Inflammatory macrophage treated with lipopolysaccharide for 4 hours (primary cell): ENCODE measurements around the gene IL21R.
A peak's percentile ranks its signal among the peaks of the same experiment; 100 is the strongest.

ENCODE experiments used
- DNase-seq: peaks from one replicate; pipeline ENCODE4 v3.0.0-alpha.2; 2020

The IL21R gene

DNA sequence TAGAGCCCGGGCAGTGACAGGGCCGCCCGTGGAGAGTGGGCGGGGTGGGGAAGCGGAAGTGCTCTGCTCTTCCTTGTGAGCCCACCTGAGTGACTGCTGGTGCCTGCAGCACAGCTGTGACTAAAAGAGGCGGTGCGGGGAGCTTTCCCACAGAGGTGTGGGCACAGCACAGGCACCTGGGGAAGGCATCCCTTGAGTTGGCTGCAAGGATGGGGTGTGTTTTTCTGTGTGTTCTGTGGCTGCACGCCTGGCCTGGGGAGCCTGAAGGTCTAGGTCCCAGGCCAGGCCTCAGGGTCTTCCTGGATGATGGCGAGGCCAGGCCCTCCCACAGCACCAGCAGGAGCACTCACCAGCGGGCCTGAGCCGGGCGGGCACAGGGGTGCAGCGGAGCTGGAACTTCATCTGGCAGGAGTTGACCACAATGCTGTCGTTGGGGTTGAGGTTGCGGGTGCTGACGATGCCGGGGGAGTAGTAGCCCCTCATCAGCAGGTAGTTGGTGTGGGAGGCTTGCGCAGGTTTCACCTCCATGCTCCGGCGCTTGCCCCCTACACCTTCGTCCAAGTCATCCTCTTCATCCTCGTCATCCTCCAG, 67.1 kb downstream of the IL21R start:
- no peak for DNase-seq

DNA sequence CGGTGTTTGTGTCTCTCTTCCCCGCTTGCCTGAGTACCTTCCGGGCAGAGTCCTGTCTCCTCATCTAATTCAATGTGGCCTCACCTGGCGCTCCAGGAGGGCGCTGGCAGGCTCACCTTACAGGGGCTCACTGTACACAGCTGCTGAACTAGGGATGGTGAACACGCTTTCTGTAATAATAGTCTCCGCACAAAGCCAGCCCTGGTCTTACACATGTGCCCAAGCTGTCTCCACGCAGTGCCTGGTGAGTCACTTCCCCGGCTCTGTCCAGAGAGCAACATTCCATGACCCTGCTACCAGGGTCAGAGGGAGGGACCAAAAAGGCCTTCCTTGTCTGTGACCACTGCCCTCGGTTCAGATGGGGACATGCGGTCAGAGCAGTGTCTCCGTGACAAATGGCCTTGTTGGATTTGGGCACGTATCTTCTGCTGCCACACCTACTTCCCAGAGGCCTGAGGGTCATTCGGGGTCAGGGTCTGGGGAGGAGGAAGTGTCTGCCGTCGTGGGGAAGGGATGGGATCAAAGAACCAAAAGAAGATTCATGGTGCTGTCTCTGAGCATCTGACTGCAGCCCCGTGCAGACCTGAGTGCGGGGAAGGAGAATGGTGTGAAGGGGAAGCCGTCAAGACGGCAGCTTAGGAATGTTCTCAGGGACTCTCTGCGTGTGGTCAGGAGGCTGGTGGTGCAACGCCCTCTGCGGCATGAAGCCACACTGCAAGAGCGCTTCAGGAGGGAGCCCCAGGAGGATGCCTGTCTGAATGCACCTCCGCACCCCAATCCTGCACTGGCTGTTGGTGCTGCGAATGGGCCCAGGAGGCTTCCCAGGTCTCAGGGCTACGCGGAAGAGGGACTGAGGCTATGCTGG, 68.8 kb downstream of the IL21R start:
- peak; percentile 51 for DNase-seq

DNA sequence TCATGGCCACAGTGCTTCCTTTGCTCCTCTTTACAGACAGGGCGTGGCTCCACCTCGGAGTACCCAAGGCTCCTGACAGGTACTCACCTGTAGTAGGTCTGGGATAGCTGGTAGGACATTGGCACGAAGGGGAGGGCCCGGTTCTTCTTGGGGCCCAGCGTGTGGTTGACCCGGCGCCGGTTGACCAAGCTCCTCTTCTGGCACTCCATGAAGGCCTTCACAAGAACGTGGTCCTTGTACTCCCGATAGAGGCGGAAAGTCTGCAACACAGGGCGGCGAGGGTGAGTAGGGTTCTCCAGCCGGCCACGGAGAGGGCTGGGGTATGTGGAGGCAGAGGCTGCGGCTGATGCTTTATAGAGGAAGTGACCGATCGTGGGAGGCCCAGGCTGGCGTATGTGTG, 69.7 kb downstream of the IL21R start:
- DNase-seq, result peak; percentile 3

DNA sequence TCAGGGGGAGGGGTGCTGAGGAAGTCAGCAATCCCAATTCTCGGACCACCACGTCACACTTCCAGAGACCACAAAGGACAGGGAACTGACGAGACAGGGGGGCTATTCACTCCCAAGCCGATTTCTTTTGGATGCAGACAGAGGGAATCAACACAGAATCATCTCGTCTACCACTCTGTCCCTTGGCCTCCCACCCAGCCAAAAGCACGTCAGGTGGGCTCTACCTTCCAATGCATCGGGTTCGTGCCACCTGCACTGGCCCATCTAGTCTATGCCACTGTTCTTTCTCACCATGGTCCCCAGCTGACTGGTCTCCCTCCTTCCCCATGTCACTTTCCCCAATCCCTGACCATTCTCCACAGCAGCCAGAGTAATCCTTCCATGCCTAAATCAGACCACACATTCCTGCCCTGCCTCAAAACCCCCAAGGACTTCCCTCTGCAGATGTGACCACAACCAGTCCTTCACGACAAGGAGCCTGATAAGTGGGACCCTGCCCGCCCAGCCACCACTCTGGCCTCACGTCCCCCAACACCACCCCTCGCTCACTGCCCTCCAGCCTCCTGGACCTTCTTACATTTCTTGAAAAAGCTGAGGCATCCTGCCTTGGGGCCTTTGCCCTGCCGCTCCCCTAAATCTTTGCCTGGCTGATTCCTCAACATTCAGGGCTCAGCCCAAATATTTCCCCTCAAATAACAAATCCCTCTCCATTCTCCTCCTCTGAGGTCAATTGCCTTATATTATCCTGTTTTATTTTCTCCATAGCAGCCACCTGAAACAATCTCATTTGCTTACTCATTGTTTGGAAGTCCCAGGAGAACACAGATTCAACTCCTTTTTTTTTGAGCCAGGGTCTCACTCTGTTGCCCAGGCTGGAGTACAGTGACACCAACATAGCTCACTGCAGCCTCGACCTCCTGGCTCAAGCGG, 70.4 kb downstream of the IL21R start:
- no peak for DNase-seq

DNA sequence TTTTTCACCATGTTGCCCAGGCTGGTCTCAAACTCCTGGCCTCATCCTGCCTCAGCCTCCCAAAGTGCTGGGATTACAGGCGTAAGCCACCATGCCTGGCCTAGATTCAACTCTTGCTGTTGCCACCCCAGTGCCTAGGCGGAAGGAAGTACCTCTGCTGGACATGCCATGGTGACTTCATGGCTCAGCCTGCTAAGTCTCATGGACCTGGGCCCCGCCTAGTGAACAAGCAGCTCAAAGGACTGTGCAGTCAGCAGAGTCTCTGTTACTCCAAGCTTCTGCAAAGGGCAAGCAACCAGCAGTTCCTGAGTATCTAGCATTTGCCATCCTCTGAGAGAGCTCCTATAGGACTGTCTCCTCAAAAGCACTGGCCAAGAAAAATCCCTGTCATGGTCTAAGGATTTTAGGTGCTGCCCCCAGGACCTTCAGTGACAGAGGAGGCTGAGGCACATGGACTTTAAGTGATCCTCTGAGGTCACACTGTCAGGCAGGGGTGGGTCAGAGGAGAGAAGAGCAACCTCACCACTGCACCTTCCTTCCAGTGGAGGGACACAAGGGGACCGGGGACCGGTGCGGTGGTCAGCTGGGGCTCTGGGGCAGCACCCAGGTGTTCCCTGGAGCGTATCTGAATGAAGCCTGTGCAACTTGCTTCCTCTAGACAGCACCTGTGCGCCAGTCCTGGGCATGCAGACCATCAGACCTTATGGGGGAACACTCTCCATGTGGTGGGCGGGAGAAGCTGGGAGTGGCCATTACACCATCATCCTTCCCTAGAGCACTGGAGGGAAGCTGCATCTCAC, 71.3 kb downstream of the IL21R start:
- no peak for DNase-seq

DNA sequence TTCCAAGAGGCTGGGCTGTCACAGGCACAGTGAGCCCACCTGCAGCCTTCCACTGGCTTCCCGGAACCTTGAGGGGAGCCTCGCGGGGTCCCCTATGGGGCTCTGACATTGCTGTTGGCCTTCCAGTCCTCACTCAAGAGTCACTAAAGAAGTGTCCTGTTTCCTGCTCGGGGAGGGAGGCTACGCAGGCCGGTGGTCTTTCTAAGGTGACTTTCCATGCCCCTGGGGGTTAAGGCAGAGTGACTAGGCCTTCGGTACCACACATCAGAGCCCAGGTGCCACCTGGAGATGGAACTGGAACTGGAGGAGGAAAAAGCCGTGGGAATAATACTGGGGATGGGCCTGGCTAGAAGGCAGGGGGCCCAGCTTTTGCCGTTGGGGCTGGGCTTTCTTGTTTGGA, 72.1 kb downstream of the IL21R start:
- no peak for DNase-seq

DNA sequence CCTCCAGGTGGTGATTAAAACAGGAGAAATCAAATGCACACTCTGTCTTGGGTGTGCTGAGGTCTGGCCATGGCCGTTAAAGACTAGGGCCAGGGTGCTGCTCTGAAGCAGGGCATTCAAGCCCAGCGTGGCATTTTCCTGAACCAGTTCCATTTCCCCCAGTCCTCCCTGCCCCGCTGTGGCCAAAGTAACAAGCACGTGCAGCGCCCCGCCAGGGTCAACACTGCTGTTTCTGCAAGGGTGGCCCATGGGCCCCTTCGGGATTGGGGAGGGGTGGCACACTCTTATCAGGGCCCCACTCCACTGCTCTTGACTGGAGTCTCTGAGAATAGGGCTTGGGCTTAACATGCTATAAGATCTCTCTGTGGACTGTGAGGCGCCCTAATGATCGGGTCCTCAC, 72.9 kb downstream of the IL21R start:
- DNase-seq, result no peak

DNA sequence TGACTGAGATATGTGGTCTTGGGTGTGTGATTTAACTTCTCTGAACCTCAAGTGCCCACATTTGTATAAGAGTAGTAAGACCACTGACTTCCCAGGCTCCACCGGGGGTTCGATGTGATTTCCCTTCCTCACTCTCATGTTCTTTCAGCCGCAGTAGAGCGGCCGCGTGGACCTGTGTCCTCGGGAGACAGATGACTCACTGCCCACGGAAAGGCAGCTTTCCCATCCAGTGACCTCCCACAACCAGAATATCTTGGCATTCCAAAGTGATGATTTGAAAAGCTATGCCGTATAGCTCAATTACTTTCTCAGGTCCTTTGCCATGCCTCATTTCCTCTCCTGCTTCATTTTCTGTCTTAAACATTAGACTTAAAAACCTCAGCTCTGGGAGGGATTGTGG, 73.6 kb downstream of the IL21R start:
- DNase-seq, result no peak

DNA sequence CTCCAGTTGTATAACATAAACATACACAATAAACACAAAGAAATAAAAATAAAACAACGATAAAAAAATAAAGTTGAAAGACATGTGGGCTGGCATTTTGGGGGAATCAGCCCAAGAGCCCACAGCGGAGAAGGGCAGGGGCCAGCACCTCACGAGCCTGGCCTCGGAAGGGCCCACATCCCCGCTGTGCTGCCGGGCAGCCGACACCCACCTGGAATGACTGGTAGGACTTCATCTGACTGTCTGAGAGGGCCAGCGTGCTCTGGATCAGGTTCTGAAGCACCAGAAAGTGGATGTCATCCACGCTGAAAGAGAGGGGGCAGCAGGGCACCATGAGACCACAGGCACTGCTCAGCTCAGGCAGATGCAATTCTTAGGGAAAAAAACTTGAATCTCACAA, 74.3 kb downstream of the IL21R start:
- DNase-seq, result no peak

DNA sequence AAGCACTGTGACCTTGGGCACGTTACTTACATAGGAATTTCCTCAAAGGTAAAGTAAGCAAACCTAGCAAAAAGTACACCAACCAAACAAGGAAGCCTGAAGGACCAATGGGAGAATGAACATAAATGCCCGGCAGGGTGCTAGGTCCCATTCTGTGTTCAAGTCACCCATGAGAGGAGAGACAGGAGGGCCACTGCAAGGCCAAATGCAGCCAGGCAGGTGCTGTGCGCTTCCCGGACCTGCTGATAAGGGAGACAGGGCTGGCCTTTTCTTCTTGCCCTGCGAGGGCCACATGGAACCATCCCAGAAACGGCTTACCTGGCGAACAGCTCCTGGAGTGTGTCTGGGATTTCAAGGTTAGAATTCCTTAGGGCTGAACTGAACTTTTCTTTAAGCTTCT, 78.8 kb downstream of the IL21R start:
- no peak for DNase-seq

DNA sequence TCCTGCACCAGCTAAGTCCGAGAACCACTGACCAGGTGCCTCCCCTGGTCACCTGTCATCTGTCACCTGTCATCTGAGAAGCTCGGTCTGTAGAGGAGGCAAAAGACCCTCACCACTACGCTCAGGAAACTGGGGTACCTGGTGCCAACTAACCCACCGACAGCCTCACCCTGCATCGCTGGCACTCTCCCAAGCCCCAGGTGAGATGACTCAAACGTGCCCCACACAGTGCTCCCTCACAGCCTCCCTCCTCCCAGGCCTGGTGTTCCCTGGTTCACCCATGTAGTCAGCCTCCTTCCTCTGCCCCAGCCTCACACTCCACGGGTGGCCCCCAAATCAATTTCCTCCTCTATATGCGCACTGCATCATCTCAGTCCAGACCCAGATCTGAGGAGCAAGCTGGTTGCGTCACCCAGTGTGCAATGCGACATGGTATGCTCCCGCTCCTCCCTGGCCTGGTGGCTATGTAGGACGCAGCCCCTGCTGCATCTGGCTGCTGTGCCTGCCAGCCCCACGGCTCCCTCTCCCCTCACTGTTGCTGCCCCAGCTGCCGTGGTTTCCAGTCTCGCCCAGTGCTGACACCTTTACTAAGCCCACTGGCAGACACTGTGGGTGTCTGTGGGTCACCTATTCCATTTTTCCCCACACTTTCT, 79.4 kb downstream of the IL21R start:
- no peak for DNase-seq

DNA sequence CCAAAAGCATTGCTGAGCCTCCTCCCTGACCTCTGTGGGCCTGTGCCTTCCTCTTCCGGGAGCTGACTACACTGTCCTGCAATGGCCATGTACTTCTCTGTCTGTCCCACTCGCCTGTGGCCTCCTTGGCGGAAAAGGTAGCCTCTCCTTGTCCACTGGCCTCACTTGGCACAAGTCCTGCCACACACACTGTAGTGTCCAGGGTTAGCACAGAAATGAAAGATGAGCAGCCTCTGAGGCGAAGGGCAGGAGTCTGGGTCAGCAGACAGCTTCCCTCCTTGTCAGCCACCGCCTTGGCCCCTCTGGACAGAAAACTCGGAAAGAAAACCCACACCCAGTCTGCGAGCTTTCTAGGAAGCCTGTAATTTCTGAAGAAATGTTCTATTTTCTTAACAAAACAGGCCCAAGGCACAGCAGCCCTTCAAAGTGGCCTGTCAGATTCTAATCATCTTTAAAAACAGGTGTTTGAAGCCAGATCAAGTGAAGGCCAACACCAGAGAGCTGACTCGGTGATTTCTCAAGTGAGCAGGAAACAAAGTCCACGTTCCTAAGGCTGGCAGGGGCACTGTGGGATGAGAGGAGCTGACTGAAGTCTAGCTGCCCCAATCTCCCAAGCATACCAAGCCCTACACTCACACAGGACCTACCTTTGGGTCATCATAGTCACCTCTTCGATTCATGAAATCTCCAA, 80.6 kb downstream of the IL21R start:
- no peak for DNase-seq

DNA sequence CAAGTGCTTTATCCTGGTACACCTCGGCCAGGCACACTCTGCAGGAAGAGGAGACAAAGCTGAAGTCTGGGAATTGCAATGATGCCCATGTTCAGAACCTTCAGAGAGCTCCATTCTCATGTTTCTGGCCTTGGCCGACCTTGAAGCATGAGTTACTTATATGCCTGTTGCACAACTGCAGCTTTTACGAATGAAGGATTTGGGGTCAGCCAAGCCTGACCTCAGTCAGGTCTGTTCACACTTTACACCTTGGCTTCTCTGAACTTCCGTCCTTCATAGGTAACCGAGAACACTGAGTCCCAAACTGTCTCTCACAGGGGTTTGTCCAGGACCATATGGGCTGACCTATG, 81.1 kb downstream of the IL21R start:
- DNase-seq, result no peak

DNA sequence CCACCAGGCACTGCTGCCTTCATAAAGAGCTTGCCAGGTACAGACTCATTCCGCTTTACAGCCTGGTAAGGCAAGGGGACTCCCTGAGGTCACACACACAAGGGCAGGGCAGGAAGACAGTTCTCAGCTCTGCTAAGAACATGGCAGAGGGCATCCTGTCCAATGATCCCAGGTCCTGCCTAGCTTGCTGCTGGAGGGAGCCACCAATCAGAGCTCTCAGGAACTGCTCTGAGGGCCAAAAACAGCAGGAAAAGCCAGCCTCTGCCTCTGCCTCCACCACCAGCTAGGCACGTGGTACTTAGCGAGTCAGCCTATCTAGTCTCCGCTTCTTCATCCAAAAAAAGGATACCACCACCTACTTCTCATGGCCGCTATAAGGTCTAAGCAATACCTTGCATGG, 81.7 kb downstream of the IL21R start:
- DNase-seq, result no peak

DNA sequence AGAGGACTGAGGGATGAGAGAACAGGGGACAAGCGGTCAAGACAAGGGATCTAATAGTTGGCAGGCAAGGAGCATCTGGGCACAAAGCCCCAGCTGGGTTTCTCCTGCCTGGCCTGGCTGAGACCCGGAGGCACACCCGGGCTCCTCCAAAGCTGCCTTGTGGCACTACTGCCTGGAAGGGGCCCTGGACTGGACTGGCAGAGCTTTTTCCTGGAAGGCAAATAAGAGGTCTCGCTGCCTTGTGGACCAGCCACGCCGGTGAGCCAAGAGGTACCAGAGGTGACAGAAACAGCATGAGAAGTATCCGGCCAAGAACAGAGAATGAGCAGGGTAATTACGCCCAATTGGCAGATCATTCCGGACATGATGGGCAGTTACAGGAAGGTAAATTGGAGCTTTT, 83.2 kb downstream of the IL21R start:
- DNase-seq, result no peak

DNA sequence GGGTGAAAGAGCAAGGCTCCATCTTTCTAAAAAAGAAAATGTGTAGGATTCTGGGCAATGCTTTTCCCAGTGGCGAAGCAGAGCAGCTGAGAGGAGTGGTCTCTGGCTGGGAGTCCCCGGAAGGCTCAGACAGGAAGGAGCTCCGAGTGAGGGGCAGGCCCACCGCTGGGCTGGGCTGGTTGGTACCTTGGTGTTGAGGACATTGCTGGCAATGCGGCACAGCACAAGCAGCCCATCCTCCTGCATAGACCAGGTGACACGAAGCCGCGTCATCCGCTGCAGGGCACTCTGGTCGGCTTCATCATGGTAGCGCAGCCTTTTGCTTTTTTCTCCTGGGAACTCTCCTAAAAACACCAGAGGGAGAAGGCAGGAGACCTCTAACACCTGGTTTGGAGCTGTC, 83.8 kb downstream of the IL21R start:
- no peak for DNase-seq

DNA sequence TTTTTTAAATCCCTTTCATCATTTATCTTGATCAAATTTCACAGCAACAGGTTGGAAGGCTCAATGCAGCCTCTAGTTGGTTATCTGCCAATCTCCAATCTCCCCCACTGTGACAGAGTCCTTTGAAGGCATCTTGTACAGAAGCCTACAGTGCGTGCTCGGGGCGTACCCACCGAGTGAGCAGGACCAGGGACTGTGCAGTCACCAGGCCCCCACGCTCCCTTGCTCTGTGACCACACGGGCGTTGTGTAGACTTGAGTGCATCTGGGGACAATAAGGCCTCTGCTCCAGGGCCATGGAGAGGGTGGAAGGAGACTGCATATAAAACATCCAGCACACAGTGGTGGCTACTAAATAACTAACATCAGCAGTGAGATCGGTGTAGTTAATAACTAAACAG, 84.4 kb downstream of the IL21R start:
- DNase-seq, result no peak

DNA sequence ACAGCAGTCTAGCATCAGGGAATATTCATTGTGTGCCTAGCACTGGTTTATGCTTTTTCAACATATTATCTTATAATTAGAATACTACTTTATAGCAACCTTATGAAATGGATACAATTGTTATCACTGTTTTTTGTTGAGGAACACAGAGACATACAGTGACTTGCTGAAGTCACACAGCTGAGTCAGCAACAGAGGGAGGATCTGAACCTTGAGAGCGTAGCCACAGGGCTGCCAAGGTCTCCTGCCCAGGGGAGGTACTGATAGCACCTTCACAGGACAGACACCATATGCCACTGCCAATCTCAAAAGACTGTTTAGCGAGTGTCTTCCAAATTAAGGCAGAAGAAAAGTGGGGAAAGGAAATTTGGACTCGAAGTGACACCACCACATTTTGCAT, 84.8 kb downstream of the IL21R start:
- DNase-seq, result no peak

DNA sequence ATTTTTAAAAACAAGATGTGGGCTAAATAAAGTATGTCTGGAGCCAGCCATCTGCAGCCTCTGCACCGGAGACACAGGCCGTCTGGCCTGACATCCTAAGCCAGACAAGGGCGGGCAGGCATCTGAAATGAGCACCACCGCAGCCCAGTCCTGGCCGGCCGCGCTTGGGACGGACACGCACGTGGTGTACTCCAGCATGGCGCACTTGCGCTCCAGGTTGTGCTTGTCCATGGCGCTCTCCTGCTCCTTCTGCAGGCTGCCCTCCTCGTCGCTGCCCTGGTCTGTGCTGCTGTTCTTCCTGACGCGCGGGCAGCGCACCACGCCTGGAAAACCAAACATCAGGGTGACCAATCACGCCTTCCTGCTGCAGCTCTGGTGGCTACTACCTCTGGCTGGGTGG, 87.4 kb downstream of the IL21R start:
- DNase-seq, result no peak

DNA sequence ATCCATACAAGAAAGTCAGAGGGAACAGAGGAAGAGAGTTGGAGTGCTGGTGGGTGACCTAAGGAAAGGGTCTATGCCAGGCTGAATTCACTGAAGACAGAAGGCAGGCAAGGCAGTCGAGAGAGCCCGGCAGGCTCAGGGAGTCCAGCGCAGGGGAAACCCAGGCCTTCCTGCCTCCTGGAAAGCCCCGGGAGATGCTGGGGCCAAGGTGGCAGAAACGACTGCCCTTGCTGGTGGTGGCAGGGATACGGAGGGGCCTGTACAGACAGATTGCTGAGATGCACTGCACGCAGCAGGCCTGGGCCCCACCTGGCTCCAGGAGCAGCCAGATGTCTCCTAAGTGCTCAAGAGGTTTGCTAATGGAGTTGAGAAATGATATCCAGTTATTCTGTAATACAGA, 87.9 kb downstream of the IL21R start:
- no peak for DNase-seq

DNA sequence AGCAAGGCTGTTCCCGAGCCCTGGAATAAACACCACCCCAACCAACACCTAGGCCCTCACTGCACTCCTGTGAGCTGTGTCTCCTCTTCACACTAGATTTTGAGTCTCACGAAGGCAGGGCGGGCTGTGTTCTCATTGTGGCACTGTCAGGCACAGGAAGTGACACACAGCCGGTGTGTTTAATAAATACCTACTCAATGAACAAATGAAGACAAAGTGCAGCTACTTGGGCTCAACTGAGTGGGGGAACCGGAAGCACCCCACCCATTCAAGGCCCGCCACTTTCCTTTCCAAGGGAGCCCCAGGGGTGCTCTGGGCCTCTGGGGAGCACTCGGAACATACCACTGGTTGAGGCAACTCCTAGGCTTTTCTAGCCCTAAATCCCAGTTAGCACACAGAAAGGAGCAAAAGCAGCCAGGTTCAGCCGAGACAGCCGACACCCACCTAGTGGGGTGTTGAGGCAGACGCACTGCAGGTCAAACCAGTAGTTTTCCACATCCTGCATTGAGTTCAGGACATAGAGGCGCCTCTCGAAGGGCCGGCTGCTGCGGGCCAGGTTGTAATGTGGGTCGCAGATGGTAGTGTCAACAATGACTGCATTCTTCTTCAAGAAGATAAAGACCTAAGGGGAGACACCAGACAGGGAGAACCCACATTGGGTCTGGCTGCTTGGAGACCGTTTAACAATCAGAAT, 90.1 kb downstream of the IL21R start:
- DNase-seq, result no peak
